GM10266 (cell line): ENCODE data around the gene PLPPR5.

ENCODE experiments used
- DNase-seq: peaks from one replicate; pipeline ENCODE4 v3.0.0; 2012; ENCODE audit errors: extremely low spot score
- CTCF ChIP-seq: IDR thresholded peaks from 2 replicates; pipeline ENCODE4 v1.5.1; 2012; ENCODE audit warnings: mild to moderate bottlenecking, low read depth; ENCODE audit not compliant: control insufficient read depth, insufficient read depth; ENCODE audit errors: missing control alignments

PLPPR5 gene

DNA sequence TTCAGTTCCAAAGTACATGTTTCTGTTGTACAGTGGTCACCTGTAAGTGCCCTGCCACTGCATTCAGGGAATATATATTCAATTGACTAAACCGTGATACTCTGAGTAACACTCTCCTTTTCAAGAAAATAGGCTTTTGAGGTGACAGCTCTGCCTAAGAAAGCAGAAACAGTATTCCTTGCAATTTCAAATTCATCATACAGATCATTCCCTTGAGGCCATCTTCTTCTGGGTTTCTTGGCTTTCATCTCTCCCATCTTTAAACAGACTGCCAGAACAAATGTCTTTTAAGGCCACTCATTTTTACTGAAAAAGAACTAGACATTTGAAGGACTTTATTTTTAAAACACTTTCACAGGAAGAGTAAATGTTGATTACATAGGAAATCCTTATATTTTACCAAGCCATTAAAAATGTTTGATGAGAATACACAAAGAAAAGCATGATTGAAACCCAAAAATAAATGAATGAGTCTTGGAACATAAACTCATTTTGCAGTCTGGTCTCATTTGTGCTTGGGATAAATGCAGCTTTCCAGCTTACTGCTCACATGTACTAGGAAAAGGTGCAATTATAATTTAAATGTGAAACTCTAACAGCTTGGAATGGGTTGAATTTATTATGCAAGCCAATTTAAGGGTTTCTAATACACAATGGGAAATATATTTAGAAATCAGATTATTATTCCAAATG, 34.7 kb downstream of the PLPPR5 start:
- TF ChIP-seq CTCF: no peak
- no peak for DNase-seq

DNA sequence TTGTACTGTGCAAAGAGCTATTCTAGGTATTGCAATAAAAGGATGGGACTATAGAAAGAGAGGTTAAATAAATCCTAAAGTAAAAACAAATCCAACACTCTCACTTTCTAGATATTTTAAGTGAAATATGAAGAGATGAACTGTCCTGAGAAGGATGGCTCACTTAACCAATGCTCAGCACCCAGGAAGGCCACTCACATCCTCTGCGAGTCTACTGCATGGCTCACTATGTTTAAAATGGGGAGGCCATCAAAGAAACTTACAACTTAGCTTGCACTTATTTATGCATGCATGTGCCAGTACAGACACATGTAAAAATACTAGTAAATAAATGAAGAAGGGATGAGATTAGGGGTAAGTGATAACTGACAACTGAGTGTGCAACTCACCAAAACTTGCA, 37.5 kb downstream of the PLPPR5 start:
- no peak for DNase-seq
- no peak for TF ChIP-seq CTCF

- no peak for DNase-seq
- no peak for TF ChIP-seq CTCF
Measured at GRCh38 chr1:98965394-98965793, 39.3 kb downstream of the PLPPR5 start.

DNA sequence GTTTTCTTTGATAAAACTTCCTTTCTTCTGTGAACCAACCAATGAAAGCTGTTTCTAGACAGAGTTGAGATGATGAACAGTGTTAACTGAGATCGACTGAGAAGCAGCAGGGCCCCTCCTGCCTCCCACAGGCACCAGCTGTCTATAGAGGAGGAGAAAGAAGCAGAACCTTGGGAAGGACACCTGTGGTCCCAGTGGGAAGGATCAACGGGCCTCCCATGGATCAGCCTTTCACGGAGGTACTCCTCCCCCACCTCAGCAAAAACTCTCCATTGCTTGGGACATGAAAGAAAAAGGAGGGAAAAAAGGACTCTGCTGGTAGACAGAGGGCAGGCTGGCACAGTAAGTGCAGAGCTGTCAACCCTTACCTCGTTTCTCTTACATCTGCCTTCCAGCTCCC, 40.5 kb downstream of the PLPPR5 start:
- DNase-seq: no peak
- TF ChIP-seq CTCF: no peak

DNA sequence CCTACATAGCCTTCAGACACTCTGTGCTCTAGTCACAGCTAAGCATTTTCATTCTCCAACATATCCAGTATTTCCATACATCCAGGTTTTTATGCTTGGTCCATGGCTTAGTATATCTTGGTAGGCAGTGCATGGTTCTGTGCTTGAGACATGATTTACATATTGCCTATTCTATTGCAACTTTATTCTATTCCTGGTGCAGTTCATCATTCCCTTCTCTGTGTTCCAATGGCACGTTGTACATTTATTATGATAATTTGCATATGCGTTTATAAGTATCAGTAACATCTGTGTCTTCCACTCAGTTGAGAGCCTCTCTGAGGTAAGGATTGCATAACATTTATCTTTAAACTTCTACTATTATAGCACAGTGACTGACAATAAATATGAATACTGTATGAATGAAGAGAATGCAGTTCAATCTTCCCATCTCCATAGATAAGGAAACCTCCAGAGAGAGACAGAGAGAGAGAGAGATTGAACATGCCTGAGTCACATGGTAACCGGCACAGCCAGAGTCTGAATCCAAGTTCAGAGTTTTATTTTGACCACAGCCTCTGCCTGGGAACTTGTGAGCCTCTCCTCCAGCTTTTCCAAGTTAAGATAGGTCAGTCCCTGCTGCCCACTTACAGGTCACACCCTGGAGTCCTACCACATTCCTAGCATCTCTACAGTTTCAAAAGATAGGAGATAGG, 41.5 kb downstream of the PLPPR5 start:
- no peak for DNase-seq
- TF ChIP-seq CTCF: no peak

DNA sequence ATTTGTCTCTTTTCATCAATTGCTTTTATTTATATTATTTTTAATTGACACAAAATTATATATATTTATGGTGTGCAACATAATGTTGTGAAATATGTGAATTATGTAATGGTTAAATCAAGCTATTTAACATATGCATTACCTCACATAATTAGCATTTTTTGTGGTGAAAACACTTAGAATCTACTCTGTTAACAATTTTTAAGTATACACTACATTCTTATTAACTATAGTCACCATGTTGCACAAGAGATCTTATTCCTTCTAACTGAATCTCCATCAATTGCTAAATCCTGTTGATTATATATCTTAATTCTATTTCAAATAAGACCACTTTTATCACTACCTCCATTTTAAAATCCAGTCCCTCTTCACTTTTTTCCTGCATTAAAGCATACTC, 42.5 kb downstream of the PLPPR5 start:
- TF ChIP-seq CTCF: no peak
- no peak for DNase-seq

GRCh38 chr1:98949621-98950020, 55.0 kb downstream of the PLPPR5 start:
- DNase-seq: no peak
- TF ChIP-seq CTCF: no peak
